ENCODE measurements around the gene RBFOX1.

DNA sequence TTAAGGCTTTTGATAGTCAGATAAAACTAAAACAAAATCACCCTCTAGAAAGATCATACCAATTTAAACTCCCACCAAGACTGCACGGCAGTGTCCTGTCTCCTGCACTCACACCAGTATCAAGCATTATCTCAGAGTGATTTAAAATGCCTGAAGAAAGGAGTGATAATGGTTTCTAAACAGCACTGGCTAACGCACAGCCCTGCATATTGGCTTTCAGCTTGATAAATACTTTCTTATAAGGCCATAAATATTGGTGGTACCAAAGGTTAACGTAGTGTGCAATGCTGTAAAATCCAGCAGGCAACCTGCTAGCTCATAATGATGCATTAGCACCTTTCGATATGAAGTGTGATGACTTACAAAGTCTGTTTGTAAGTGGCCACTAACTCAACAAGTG lies 214.3 kb downstream of the RBFOX1 start:
- TF ChIP-seq, protein P1, sequence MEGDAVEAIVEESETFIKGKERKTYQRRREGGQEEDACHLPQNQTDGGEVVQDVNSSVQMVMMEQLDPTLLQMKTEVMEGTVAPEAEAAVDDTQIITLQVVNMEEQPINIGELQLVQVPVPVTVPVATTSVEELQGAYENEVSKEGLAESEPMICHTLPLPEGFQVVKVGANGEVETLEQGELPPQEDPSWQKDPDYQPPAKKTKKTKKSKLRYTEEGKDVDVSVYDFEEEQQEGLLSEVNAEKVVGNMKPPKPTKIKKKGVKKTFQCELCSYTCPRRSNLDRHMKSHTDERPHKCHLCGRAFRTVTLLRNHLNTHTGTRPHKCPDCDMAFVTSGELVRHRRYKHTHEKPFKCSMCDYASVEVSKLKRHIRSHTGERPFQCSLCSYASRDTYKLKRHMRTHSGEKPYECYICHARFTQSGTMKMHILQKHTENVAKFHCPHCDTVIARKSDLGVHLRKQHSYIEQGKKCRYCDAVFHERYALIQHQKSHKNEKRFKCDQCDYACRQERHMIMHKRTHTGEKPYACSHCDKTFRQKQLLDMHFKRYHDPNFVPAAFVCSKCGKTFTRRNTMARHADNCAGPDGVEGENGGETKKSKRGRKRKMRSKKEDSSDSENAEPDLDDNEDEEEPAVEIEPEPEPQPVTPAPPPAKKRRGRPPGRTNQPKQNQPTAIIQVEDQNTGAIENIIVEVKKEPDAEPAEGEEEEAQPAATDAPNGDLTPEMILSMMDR (IDR thresholded peaks at IDR 0.05): no peak
- no peak for TF ChIP-seq POLR2A (IDR thresholded peaks at IDR 0.05)

All from Peyer's patch (tissue), 4 donors.